ENCODE measurements around the gene CH25H.

Gene CH25H

DNA sequence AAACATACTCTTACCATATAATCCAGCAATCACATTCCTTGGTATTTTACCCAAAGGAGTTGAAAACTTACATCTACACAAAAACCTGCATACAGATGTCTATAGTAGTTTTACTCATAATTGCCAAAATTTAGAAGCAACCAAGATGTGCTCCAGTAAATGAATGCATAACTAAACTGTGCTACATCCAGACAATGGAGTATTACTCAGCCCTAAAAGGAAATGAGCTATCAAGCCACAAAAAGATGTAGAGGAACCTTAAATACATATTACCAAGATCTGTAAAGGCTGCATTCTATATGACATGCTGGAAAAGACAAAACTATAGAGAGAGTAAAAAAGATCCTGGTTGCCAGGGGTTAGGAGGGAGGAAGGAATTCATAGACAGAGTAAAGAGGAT is 21.8 kb upstream of the CH25H start:
- no peak for DNase-seq

DNA sequence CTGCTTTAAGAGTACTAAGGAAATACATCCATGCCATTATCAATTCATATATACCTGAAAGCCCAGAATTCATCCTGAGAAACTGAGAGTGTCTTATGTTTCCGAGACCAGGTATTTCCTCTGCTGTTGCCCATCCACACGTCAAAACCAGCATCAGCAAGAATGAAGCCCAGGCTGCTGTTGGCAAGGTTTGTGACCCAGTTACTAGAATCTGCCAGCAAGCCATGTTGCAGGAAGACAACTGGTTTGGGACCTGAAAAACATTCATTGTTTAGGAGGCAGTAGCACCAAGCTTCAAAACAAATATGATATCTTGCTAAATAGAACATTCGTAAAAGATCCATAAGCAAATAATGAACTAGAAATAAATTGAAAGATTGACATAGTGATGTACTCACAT is 21.0 kb upstream of the CH25H start:
- DNase-seq, result no peak

DNA sequence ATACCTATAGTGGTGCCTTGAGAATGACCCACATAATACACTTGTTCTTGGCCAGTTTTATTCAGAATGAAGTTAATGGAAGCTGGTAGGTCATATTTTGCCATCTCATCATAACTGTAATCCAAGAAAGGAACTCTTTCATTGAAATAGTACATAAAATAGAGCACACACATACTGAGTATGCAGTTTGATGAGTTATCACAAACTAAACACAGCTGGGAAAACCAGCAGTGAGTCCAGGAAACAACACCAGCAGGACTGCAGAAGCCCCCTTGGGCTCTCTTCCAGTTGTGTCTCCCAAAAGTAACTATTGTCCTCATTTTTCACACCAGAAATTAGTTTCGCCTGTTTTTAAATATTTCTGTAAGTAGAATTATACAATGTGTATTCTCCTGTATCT is 19.8 kb upstream of the CH25H start:
- no peak for DNase-seq

DNA sequence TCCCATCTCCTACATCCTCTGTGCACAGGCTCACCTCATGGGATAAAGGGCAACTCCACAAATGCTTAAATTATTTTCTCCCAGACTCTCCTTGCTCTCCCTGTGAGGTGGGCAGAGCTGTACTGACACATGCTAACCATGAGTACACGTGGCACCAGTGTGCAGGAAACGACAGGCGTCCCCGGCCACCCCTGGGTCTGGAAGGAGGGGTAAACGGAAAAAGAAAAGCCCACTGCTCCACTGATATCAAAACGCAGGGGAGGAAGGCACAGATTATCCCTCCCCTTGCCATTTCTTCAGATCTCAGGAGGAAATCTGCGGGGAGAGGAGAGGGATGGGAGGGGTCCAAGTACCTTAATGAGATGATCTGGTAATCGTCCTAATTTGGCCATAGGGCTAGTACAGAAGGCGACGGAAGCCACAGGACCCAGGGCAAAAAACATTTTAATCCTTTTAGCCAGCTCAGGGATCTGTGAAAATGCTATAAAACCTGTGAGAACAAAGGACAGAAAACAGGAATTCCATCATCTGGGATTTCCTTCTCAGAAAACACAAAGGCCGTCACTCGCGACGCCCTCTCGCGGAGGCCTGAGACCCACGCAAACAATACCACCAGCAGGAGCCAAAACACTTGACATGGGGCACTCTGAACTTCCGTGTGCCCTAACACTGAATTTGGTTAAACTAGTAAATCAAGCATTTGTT is 17.8 kb upstream of the CH25H start:
- no peak for DNase-seq

DNA sequence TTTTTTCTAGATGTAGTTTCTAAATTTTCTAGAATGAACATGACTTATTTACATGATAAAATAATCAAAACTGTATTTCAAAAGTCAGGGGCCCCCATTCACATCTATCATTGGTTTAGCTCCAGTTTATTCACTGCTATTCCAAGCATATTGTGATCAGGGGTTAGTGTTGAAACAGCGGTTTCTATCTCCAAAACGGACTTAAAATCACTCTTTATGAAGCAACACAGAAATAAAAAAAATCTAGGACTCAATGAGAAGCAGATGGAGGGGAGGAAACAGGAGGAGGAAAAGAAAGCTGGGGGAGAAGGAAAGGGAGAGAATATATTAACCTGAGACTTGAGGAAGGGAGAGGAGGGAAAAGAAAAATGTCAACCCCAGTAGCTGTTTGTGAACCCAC is 14.8 kb upstream of the CH25H start:
- DNase-seq, result no peak

DNA sequence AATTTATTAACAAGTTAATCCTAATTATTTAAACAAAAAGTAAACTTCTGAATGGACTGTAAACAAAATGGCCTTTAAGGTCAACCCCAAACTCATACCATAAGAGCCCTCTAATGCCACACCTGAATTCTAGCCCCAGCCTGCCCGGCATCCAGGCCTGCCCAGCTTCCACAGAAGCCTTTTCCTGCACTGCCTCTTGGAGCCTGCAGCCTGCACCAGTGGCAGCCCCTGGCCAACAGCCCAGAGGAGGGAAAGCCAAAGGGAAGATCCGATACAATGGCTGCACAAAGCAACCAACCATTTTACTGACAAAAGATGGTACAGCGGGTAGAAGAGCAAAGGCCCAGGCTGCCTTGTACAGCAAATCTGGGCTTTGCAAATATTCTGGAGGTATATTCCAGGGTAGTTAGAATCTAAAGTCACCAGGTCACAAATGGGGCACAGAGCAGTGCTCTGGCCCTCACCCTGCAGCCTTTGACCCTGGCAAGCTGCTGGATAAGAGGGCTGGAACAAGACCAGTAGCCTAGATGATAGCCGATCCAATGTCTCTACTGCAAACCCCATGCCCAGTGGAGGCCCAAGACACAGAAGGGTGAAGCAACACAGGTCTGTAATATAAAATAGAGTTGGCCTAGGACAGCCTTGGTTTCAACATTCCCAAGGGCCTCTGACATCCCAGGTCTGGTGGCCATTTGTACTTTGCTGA is 12.5 kb upstream of the CH25H start:
- no peak for DNase-seq

DNA sequence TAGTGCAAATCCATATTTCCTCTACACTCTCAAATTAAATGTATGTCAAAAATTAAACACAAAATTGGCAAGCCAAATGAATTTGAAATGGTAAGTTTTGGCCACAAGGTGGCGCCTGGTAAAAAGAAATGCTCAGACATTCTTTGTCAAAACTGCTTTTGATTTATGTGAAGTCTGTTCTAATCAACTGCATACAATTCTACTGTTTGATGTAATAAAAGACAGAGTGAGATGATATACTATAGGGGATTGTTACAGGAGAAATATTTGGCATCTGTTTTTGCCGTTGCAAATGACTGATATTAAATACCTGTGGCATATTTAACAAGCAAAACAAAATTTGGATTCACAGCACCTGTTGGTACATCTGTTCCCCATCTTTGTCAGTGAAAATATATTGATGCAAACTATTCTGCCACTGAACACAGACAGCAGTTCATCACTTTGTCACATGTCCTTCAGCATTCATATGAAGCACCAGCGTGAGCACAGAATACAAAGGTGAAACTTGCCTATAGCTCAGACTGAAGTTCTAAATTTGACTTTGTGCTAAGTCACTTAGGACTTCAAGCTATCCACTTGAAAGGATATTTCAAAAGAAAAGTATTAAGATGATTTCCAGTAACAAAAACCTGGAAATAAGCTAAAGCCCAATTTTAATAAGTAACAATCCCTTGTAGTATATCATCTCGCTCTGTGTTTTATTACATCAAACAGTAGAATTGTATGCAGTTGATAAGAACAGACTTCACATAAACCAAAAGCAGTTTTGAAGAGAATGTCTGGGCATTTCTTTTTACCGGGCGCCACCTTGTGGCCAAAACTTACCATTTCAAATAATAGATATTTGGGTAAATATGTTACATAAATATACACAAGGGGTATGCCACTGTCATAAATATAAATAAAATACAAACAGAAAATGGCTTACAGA is 10.2 kb upstream of the CH25H start:
- peak; percentile 16 for DNase-seq

DNA sequence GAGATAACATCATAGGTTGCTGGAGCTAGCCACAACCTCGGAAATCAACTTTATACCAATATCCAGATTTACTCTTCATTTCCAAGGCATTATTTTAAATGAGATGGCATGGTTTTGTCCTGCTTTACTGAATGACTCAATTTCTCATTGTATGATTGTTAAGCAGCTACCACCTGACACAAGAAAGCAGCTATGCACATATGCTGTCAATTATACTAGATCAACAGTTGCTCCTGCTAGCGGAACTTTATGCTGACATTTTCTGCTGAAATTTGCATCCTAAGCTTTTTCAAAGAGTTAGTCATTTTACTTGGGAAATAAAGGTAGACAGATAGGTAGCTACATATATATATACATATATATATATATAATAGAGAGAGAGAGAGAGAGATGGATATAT is 8.9 kb upstream of the CH25H start:
- no peak for DNase-seq

DNA sequence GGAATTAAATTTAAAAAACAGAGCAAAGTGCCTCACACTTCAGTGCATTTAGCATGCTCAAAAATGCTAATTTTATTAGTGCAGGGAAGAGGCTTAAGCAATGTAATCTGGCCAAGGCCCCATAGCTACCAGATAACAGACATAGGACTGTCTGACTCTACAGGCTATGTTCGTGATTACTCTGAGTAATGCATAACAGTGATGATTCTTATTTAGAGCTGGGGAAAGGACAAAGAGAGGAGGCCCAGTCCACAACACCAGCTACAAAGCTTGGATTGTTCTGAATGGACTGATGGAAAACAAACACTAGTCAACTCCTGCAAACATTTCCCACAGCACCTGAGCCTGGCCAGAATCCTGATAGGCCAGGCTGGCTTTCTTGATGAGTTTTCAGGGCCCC is 8.4 kb upstream of the CH25H start:
- no peak for DNase-seq

DNA sequence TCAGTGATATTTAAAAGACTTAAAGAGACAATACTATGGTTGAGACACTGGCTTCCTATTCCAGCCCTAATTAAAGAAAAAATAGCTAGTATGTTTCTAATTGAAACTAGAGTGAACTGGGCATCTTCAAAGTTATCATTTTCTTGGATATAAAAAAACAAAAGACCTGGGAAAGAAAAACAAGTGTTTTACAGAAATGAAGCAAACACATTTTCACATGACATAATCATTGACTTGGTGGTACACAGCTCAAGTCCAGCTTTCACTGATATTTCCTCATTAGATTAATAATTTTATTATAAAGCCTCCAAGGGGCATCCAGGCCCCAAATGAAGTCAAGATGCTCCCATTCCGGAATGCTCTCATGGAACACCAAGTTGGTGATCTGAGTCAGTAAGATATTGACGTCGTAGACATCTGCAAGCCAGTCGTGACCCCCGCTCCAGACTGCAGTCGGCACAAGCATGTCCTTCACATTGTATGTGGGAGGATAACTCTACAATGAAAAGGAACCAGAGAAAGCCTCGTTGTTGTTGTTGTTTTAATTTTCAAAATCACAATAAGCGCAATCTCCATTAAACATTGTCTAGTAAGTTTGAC is 7.5 kb upstream of the CH25H start:
- DNase-seq, result no peak

DNA sequence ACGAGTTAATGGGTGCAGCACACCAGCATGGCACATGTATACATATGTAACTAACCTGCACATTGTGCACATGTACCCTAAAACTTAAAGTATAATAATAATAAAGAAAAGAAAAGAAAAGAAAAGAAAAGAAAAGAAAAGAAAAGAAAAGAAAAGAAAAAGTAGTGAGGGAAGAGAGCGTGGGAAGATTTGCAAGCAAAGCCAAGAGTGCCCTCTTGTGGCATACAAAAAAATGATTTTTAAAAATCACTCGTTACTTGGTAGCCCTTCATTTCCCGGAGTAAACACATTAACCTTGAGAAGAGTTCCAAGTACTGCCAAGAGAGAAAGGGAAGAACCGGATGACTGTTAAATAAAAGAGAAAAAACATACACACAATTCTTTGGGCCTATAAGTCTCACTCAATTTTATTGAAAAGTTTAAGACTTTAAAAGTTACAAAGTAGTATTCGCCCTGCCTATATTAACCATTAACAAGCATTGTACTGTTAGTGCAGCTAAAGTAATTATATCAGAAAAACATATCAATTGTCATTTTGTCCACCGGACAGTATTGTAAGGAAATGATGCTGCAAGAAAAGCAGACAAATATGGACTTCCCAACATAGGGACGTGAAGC is 6.2 kb upstream of the CH25H start:
- DNase-seq, result peak; percentile 46

DNA sequence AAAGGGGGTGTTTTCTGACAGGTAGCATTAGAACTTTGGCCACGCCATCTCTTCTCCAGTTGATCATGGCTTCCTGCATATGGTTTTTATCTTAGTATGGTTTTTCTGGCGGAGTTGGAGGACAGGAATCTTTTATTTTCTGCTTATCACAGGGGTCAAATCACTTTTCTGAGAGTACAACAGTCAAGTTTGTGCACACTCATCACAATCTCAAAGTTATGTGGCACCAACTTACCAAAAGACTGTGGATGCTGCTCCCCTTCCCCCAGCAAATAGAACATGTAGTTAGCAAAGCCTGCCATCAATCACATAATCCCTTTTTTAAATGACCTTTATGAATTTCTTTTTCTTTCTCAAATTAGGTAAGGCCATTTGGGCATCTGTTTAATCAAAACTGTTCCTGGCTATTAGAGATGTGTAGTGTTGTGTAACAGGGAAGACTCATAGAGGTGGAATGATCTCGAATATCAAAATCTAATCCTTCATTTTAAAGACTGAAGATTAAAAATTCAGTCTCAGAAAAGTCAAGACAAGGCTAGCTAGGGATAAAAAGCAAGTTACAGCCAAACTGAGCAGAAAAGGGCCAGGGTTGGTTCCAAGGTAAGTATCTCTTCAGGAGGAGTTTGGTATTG is 3.8 kb upstream of the CH25H start:
- no peak for DNase-seq

DNA sequence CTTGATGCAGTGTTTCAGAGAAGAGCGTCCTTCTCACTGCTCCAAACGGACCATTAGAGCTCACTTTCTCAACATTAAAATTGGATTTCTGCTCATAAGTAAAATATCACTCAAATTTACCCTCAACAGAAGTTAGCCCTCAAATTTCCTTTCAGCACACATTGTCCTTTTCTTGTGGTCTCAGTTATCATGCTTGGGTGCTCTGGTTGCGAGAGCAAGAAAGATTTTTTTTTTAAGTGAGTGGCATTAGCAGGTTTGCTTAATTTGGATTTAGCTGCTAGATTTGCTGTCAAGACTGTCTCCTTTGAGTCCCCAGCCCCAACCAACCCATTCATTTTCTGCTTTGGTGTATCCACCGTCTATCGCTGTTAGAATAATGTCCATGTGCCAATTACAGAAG is 2.6 kb upstream of the CH25H start:
- no peak for DNase-seq

DNA sequence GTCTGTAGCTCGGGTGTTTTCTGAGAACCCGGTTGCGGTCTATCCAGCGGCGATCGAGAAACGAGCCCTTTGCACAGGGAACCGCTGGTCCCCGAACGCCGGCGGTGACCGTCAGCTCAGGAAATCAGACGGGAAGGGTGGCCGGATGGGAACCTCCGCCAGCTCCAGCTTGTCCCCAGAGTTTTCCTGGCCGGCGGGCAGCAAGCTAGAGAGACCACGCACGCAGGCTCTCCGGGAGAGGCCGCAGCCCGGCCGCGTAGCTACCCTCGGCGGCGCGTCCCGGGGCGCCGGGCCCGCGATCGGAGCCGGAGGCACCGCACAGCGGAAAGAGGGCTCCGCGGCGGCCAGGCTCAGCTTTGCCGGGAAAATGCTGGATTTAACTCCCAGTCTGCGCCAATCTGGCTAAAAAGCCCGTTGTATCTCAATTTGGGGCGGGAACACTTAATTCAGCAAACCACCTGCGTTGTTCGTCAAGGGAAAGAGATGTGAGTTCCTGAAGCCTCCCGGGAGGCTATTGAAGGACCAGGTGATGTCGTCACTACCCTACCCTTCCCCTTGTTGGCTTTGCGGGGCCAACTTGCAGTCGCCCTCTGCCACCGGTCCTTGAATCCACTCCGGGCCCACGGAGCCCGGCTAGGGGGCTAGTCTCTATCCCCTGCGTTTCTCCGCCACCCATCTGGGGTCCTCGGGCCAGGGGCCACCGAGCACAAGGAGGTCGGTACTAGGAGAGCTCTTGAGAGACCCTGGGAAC is 859 bp upstream of the CH25H start:
- DNase-seq, result no peak

DNA sequence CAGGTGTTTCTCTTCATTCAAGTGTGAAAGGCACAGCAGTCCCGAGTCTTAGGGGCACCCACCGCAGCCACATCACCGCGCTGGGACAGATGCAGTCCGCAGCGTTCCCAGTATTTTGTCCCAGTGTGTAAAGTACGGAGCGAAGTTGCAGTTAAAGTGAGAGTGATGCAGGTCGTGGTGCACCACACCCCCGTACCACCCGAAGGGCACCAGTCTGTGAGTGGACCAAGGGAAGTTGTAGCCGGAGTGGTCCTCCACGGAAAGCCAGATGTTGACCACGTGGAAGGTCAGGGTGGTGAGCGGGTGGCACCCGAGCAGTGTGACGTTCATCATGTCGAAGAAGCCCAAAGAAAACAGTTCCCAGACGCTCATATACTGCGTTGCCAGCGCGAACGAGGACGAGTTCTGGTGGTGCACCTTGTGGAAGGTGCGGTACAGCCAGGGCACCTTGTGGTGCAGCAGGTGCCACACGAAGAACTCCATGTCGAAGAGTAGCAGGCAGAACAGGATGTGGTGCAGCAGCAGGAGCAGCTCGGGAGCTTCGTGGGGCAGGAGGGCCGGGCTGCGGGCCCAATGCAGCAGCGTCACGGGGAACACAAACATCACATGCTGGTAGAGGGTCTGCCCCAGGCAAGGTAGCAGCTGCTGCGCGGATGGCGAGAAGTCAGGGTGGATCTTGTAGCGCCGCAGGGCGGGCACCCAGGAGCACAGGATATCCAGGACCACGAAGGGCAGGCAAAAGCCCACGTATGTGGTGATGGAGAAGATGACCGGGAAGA is 526 bp downstream of the CH25H start:
- DNase-seq, result no peak

DNA sequence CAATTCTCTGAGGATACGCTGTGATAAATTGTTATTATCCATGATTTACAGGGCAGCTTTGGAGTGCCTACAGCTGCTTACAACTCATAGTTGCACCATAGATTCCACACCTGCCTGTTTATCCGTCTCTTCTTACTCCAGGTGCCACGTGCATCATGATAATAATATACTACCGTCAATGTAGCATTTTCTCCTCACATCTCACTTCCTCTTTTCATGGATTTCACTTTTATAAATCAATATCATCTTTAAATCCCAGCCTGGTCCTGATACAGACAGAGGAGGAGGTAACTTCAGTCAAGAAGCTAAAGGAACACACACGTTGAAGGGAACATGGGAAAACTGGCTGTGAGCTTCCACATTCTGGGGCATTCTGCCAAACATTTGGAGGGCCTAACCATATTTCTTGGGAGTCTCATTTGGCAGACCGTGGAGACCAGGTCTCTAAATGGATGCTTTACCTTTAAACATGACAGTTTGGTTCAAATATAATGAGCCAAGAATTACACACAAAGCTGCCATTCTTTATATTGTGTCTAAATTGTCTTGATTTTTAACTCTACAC is 2.4 kb downstream of the CH25H start:
- no peak for DNase-seq

DNA sequence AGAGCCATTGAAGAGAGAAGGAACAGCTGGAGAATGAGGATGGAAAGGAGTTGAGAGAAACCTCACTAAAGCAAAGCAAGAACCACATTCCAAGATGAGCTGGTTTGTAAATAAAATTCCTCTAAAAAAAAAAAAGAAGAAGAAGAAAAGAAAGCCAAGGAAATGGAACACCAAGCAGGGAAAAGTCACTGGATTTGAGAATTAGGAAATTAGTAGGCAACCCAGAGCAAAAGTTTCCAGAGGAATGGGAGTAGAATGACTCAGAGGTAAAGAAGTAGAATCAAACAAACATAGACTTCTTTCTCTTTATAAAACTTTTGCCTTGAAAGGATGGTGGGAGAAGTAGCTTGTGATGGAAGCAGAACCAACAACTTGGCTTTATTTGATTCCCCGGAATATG is 3.9 kb downstream of the CH25H start:
- no peak for DNase-seq

DNA sequence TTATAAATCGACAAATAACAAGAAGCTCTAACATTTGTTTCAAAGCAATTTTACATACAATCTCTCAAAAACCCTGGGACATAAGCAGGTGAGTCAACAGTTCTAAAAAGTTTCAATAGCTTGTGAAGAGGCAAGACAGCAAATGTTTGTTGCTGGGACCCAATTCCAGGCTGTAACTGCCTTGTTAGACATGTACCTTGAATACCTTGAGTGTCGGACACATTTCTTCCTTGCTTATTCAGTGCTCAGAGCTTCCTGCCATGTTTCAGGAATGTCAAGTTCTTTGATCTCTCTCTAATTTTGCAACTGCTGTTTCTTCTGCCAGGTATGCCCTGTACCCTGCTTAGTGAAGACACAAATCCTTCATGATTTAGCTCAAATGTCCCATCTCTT is 5.1 kb downstream of the CH25H start:
- no peak for DNase-seq

DNA sequence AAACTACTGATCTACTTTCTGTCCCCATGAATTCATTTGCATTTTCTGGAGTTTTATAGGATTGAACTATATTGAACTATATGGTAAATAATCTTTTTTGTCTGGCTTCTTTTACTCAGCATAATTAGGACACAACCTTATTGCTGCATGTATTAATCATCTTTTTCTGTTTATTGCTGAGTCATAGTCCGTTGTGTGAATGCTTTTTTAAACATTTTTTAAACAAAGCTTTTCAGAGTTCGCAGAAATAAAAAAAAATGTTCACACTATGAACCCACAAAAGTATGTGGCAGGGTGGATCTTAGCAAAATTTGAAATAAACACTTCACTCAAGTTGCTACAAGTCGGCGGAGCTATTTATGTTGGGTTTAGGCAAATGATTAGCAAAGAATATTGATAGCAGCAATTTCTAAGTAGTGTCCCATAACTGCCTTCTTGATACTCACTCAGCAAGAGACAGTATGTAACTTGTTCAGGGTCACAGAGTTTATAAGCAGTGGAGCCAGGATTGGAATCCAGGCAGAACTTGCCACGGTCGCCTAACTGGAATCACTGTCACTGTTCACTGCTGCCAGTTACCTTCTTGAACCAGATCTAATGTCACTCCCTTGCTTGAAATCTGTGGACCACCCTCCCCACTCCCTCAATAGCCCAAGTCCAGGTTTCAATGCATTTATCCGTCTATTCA is 5.6 kb downstream of the CH25H start:
- DNase-seq, result no peak

DNA sequence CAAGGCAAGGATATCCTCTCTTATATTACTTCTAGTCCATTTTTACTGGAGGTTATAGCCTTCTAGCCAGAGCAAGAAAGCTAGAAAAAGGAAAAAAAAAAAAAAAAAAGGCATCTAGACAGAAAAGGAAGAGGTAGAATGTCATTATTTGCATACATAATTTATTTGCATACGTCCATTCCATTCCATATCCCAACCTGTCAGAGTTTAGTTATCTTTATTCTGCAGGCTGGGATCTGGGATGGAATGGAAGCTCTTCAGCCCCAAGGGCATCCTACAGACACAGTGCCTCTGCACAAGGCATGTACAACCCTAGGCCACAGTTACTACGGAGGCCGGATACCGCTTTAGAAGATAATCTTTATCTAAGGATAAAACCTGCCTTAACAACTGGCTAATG is 9.6 kb downstream of the CH25H start:
- DNase-seq, result no peak
